Stimulated activated naive CD8-positive, alpha-beta T cell treated with anti-CD3 and anti-CD28 coated beads, Interleukin-15, Interleukin-2, amounts not matched to agents 100 ng/mL and 50 ng/mL, for 24 hours (primary cell): ENCODE measurements around the gene HS6ST3.
"Not testable (repeated sequence)": the region's sequence is repeated elsewhere in the genome, so short reads cannot be mapped to it uniquely, and the experiment has no call there.

Source experiments
- H3K27ac Mint-ChIP-seq: one replicate; pipeline ENCODE4 v1.8.0; 2021; ENCODE audit warnings: mild to moderate bottlenecking, mixed read lengths
- H3K27me3 Mint-ChIP-seq: one replicate; pipeline ENCODE4 v1.8.0; 2021; ENCODE audit warnings: mixed read lengths
- H3K36me3 Mint-ChIP-seq: one replicate; pipeline ENCODE4 v1.8.0; 2021; ENCODE audit warnings: low read depth, mixed read lengths
- H3K4me1 Mint-ChIP-seq: one replicate; pipeline ENCODE4 v1.8.0; 2021; ENCODE audit warnings: low read depth, mixed read lengths
- H3K4me3 Mint-ChIP-seq: one replicate; pipeline ENCODE4 v1.8.0; 2021; ENCODE audit warnings: mild to moderate bottlenecking, mixed read lengths
- H3K9me3 Mint-ChIP-seq: one replicate; pipeline ENCODE4 v1.8.0; 2021; ENCODE audit warnings: mixed read lengths

The HS6ST3 gene

DNA sequence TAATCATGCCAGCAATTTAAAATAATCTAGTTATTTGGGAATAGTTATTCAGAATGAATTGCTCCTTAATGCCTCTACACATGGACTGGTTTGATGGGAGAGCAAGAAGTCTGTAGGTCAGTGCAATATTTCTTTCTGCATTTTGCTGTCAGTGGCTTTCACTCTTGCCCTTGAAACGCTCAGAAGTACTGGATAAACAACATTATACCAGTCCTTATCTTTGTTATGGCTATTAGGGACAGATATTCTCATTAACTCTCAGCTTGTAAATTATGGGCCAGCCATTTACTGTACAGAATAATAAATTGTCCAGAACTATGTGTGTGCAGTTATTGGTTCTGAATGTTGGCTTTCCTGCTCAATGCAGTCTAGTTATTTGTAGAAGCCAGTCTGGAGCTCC is 680.0 kb downstream of the HS6ST3 start:
- Mint-ChIP-seq H3K27me3 (no peaks in the 10 kb centered on the region), H3K9me3 (peaks cover 4% of the 10 kb centered on the region), H3K4me3 (no peak overlapping the region), H3K36me3 (no peaks in the 10 kb centered on the region), H3K27ac (no peak overlapping the region), H3K4me1 (no peaks in the 10 kb centered on the region)

DNA sequence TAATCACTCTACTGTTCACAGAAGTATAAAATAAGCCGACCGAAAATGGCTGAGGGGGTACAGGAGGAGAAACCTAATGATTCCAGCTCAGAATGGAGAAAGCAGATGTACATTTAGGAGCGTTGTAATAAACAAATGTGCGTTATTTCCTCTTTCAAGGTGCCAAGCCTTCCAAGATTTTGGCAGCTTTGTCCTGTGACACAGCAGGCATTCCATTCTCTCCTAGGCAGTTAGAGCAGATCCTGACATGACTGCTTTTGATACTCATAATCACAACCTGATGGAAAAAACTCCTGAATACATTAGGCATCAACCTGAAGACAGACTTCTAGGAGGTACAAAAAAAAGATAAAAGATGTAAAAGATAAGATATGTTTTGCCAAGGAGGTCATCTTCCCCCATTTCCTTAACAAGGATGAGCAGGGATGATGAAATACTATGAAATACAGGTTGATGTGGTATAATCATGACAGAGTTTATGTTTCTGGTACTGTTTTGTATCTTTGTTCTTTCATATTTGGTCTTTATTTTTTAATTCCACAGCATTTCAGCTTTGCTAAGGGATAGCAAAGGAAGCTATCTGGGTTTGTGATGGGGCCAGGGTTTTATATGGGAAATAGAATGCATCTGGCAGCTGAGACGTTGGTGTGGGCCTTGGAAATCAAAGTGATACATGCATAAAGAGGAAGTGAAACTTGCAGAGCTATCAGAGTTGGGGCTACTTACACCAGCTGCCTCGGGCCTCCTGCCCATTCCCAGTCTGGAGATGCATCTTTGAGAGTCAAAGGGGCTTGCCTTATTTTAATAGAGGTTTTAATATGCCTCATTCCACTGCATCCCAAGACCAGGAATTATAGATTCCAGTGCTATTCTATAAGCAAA is 681.8 kb downstream of the HS6ST3 start:
- Mint-ChIP-seq H3K4me1 (no peaks in the 10 kb centered on the region), H3K4me3 (no peak overlapping the region), H3K36me3 (no peaks in the 10 kb centered on the region), H3K27ac (no peak overlapping the region), H3K27me3 (no peaks in the 10 kb centered on the region), H3K9me3 (peaks cover 11% of the 10 kb centered on the region)

GRCh38 chr13:96772426-96772825 is 682.5 kb downstream of the HS6ST3 start:
- peaks cover 12% of the 10 kb centered on the region for H3K9me3 Mint-ChIP-seq
- no peaks in the 10 kb centered on the region for H3K27me3 Mint-ChIP-seq
- H3K36me3 Mint-ChIP-seq = no peaks in the 10 kb centered on the region
- H3K4me1 Mint-ChIP-seq = no peaks in the 10 kb centered on the region
- no peak overlapping the region for H3K4me3 Mint-ChIP-seq
- H3K27ac Mint-ChIP-seq = no peak overlapping the region

DNA sequence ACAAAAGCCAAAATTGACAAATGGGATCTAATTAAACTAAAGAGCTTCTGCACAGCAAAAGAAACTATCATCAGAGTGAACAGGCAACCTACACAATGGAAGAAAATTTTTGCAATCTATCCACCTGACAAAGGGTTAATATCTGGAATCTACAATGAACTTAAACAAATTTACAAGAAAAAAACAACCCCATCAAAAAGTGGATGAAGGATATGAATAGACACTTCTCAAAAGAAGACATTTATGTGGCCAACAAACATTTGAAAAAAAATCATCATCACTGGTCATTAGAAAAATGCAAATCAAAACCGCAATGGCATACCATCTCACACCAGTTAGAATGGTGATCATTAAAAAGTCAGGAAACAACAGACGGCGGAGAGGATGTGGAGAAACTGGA is 688.4 kb downstream of the HS6ST3 start:
- not testable (repeated sequence) for H3K27me3 Mint-ChIP-seq, H3K27ac Mint-ChIP-seq, H3K4me3 Mint-ChIP-seq, H3K4me1 Mint-ChIP-seq, H3K36me3 Mint-ChIP-seq
- peaks cover 19% of the 10 kb centered on the region for H3K9me3 Mint-ChIP-seq

DNA sequence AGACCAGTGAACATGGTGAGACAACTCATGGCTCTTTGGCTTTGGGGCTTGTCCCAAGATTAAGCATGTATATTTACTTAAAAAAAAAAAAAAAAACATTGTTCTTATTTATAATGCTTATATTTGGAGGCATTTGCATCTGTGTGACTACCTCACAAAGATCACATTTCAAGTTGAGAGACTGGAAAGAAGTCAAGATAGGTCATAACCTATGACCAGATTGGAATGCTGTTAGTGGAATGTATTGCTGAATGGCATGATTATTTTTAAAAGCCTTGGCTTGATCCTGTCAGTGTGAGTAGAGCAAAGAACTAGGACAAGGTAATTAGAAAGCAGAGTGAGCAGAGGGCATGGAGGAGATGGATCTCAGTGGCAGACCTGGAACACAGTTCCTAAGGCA is 689.8 kb downstream of the HS6ST3 start:
- H3K36me3 Mint-ChIP-seq = no peaks in the 10 kb centered on the region
- H3K9me3 Mint-ChIP-seq = peaks cover 14% of the 10 kb centered on the region
- no peak overlapping the region for H3K4me3 Mint-ChIP-seq
- no peaks in the 10 kb centered on the region for H3K27me3 Mint-ChIP-seq
- H3K27ac Mint-ChIP-seq = no peak overlapping the region
- H3K4me1 Mint-ChIP-seq = no peaks in the 10 kb centered on the region

DNA sequence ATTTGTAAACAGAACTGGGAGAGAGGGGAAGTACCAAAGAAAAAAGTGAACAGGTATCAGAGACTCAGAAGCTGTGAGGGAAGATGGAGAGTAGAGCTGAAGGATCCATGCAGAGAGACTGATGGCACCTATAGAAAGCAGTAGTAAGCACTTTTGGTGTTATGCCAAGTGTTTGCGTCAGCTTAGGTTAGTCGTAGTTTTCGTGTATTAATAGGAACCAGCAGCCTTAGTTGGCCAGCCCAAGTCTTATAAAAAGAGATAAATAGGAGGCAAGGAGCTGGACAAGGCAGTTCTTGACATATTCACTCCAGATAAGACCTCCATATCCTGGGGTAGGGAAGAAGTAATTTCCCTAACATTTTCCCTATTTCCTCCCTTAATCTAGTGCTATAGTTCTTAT is 690.2 kb downstream of the HS6ST3 start:
- Mint-ChIP-seq H3K4me3 (no peak overlapping the region), H3K4me1 (no peaks in the 10 kb centered on the region), H3K9me3 (peaks cover 14% of the 10 kb centered on the region), H3K27me3 (no peaks in the 10 kb centered on the region), H3K36me3 (no peaks in the 10 kb centered on the region), H3K27ac (no peak overlapping the region)

DNA sequence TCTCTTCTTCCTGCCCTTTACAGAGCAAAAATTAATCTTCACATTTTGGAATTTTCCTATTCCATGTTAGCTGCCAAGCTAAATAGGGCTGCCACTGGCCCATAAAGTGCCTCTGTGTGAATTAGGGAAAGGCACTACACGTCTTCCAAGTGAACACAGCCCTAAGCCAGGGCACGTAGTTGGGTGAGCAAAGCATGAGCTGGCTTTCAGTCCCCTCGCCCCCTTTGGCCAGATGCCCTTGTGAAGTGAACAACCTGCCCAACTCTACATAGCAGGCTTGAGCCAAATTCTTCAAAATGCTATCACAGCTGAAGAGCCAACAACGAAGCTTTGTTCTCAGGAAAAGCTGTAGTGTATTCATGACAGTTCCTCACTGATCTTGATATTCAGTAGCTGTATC is 691.2 kb downstream of the HS6ST3 start:
- no peaks in the 10 kb centered on the region for H3K27me3 Mint-ChIP-seq
- H3K4me1 Mint-ChIP-seq = no peaks in the 10 kb centered on the region
- H3K9me3 Mint-ChIP-seq = peaks cover 16% of the 10 kb centered on the region
- no peaks in the 10 kb centered on the region for H3K36me3 Mint-ChIP-seq
- no peak overlapping the region for H3K4me3 Mint-ChIP-seq
- H3K27ac Mint-ChIP-seq = no peak overlapping the region

- H3K4me3 Mint-ChIP-seq = no peak overlapping the region
- H3K27ac Mint-ChIP-seq = no peak overlapping the region
- H3K27me3 Mint-ChIP-seq = no peaks in the 10 kb centered on the region
- H3K9me3 Mint-ChIP-seq = peaks cover 15% of the 10 kb centered on the region
- H3K4me1 Mint-ChIP-seq = no peaks in the 10 kb centered on the region
- no peaks in the 10 kb centered on the region for H3K36me3 Mint-ChIP-seq
Measured at GRCh38 chr13:96782186-96782585, 692.3 kb downstream of the HS6ST3 start.

- H3K4me1 Mint-ChIP-seq = no peaks in the 10 kb centered on the region
- H3K27ac Mint-ChIP-seq = no peak overlapping the region
- H3K36me3 Mint-ChIP-seq = no peaks in the 10 kb centered on the region
- H3K27me3 Mint-ChIP-seq = no peaks in the 10 kb centered on the region
- no peak overlapping the region for H3K4me3 Mint-ChIP-seq
- H3K9me3 Mint-ChIP-seq = peaks cover 8% of the 10 kb centered on the region
Measured at GRCh38 chr13:96783057-96783456, 693.1 kb downstream of the HS6ST3 start.

GRCh38 chr13:96783511-96783910 is 693.6 kb downstream of the HS6ST3 start:
- Mint-ChIP-seq H3K36me3 (no peaks in the 10 kb centered on the region), H3K27me3 (no peaks in the 10 kb centered on the region), H3K4me1 (no peaks in the 10 kb centered on the region), H3K27ac (no peak overlapping the region), H3K4me3 (no peak overlapping the region), H3K9me3 (peaks cover 7% of the 10 kb centered on the region)

DNA sequence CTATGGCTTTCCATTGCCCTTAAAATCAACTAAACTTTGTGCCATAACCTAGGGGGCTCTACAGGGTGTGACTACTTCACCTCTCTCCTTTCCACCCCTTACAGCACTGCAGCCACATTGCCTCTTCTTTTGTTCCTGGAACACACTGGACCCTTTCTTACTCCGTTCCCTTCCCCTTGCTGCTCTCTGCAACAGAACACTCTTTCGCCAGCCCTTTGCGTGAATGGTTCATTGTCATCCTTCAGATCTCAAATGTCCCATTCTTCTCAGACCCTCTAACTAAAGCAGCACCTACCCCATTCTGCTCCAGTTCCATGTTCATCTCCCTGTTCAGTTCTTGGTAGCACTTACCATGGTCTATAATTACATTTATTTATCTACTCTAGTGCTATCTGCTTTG is 696.1 kb downstream of the HS6ST3 start:
- H3K4me3 Mint-ChIP-seq = no peak overlapping the region
- no peaks in the 10 kb centered on the region for H3K4me1 Mint-ChIP-seq
- H3K36me3 Mint-ChIP-seq = no peaks in the 10 kb centered on the region
- peaks cover 7% of the 10 kb centered on the region for H3K9me3 Mint-ChIP-seq
- no peaks in the 10 kb centered on the region for H3K27me3 Mint-ChIP-seq
- H3K27ac Mint-ChIP-seq = no peak overlapping the region

- no peak overlapping the region for H3K4me3 Mint-ChIP-seq
- H3K36me3 Mint-ChIP-seq = no peaks in the 10 kb centered on the region
- no peaks in the 10 kb centered on the region for H3K4me1 Mint-ChIP-seq
- H3K27ac Mint-ChIP-seq = no peak overlapping the region
- peaks cover 5% of the 10 kb centered on the region for H3K9me3 Mint-ChIP-seq
- no peaks in the 10 kb centered on the region for H3K27me3 Mint-ChIP-seq
Measured at GRCh38 chr13:96792188-96792587, 702.3 kb downstream of the HS6ST3 start.

DNA sequence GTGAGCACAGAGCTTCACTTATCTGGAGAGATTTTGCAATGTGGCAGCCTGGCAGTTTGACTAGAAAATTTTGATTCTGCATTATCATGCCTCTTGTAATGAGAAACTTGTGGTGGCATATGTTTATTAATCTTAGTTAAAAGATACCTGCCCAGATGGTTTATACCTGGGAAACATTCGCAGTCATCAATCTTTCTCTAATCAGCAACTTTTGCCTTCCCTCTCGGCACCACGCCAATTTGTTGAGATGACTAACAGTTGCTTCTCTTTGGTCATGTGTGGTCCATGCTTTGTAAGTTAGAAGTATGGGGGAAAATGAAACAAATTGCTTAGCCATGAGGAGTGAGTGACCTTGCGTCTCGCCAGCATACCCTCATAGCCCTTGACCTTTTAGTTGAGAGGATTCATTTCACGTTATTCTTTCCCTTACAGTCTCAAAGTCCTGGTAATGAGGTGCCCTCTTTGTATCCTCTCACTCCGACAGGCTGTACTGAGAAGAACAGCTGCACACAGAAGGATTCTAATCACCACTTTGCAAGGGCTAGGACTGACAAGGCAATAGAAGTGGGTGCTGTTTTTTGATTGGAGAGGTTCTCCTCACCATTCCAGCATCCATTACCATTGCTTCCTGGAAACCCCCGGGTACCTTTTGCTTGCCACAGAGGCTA is 703.0 kb downstream of the HS6ST3 start:
- H3K4me1 Mint-ChIP-seq = no peaks in the 10 kb centered on the region
- H3K27ac Mint-ChIP-seq = no peak overlapping the region
- H3K4me3 Mint-ChIP-seq = no peak overlapping the region
- no peaks in the 10 kb centered on the region for H3K36me3 Mint-ChIP-seq
- H3K9me3 Mint-ChIP-seq = peaks cover 5% of the 10 kb centered on the region
- no peaks in the 10 kb centered on the region for H3K27me3 Mint-ChIP-seq

DNA sequence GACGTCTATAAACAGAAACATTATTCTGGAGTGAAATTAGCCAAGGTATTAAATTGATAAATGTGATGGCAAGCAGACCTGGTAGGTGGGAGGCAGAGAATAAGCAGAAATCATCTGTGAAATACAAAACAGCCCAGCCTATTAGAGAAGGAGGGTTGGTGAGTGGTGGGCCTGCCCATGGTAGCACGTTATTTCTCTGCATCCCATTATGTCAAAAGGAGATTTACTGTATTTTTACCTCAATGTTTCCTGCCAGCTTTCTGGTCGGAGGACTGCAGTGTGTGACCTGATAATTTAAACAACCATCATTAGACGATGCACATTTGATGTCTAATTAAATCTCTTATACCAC is 703.5 kb downstream of the HS6ST3 start:
- no peaks in the 10 kb centered on the region for H3K4me1 Mint-ChIP-seq
- no peak overlapping the region for H3K27ac Mint-ChIP-seq
- no peaks in the 10 kb centered on the region for H3K36me3 Mint-ChIP-seq
- peaks cover 5% of the 10 kb centered on the region for H3K9me3 Mint-ChIP-seq
- no peaks in the 10 kb centered on the region for H3K27me3 Mint-ChIP-seq
- H3K4me3 Mint-ChIP-seq = no peak overlapping the region

DNA sequence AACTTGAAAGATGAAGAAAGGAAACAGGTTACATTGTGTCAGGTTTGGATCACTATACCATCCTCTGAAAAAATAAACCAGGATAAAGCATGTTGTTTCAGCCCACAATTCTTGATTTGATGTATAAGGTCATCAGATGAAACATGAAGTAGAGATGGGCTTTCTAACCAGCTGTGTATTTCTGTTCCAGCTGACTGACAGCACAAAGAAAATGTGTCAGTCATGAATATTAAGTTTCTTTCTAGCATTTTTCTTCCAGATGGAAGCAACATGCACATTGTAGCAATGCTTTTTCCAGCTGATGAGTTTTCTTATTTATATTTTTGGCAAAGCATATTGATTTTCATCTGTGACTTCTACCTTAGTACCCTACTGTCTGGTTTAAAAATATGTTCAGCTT is 704.8 kb downstream of the HS6ST3 start:
- Mint-ChIP-seq H3K27me3 (no peaks in the 10 kb centered on the region), H3K4me1 (no peaks in the 10 kb centered on the region), H3K9me3 (peaks cover 5% of the 10 kb centered on the region), H3K27ac (no peak overlapping the region), H3K36me3 (no peaks in the 10 kb centered on the region), H3K4me3 (no peak overlapping the region)

DNA sequence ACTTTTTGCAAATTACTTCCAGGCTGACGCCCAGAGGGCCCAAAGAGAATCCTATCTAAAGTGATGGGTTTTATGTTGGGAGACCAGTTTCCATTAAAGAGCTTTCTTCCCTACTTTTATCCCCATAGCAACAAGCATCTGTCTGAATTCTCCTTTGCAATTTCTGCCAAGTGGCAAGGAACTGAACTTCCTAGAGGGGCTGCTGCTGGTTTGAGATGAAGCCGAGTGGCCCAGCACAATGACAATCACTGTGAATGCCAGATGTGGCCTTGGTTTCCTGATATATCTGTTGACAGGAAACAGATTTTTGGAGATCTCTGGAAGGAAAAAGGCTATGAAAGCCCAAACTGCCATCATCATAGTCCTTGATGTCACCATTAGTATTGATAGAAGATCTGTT is 705.8 kb downstream of the HS6ST3 start:
- no peaks in the 10 kb centered on the region for H3K4me1 Mint-ChIP-seq
- H3K27ac Mint-ChIP-seq = no peak overlapping the region
- no peaks in the 10 kb centered on the region for H3K27me3 Mint-ChIP-seq
- H3K9me3 Mint-ChIP-seq = peaks cover 5% of the 10 kb centered on the region
- no peaks in the 10 kb centered on the region for H3K36me3 Mint-ChIP-seq
- no peak overlapping the region for H3K4me3 Mint-ChIP-seq
